HG03354 (cell line): Measurements from ENCODE around the gene SLC50A1.
"Not testable (repeated sequence)": the region's sequence is repeated elsewhere in the genome, so short reads cannot be mapped to it uniquely, and the experiment has no call there.

Source experiments
- ATAC-seq: cut with Tn5 transposase; IDR thresholded peaks from one replicate; pipeline ENCODE4 v1.9.1; 2021; ENCODE audit warnings: mild to moderate bottlenecking; ENCODE audit not compliant: unreplicated experiment, poor library complexity, severe bottlenecking

SLC50A1 gene

DNA sequence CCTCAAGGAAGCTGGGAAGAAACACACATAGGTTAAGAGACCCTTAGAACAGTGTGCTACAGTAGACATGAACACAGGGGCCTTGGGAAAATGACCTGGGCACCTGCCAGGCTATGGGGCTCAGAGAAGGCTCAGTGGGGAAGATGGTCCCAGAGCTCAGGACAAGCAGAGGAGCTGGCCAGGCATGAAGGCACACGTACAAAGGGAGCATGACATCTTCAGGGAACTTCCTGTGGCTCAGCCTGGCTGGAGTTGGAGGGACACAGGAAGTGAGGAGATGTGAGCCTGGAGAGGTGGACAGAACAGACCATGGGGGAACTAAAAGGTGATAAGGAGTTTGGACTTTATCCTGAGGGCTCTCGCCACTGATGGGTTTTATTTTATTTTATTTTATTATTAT lies 3.8 kb upstream of the SLC50A1 start:
- ATAC-seq, result no peak

DNA sequence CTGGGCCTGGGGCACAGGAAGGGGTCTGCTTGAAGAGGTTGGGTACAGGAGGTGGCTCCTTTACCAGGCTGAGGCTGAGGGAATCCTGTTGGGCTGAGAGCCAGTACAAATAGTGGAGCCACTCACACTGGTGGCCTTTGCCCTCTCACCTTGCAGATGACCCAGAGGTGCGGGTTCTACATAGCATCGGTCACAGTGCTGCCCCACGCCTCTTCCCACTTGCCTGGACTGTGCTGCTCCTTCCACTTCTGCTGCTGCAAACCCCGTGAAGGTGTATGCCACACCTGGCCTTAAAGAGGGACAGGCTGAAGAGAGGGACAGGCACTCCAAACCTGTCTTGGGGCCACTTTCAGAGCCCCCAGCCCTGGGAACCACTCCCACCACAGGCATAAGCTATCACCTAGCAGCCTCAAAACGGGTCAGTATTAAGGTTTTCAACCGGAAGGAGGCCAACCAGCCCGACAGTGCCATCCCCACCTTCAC lies 1.8 kb upstream of the SLC50A1 start:
- ATAC-seq, result no peak

DNA sequence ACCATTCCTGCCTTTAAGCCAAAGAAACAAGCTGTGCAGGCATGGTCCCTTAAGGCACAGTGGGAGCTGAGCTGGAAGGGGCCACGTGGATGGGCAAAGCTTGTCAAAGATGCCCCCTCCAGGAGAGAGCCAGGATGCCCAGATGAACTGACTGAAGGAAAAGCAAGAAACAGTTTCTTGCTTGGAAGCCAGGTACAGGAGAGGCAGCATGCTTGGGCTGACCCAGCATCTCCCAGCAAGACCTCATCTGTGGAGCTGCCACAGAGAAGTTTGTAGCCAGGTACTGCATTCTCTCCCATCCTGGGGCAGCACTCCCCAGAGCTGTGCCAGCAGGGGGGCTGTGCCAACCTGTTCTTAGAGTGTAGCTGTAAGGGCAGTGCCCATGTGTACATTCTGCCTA lies 1.3 kb upstream of the SLC50A1 start:
- ATAC-seq, result no peak

DNA sequence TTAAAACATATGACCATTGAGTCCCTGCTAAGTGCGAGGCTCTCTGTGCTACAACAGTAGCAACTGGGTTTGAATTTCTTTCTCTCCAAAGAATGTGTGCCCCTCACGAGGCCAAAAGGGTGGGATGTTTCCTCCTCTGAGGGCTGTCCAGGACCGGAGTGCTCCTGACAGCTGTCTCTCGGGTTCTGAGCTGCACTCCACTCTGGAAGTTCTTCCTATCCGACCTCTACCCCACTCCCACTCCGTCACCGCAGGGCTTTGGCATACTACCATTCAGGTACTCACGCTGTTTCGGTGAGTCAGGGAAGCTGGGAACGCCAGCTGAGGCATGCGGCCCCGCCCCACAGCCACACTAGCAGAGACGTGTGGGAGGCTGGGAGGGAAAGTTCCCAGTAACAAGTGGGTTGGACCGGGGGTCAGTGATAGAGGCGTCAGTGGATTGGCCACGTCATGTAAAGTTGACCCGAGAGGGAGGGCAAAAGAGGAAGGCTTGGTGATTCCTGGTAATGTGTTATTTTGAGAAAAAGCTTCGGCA lies 705 bp upstream of the SLC50A1 start:
- ATAC-seq, result peak; percentile 19

DNA sequence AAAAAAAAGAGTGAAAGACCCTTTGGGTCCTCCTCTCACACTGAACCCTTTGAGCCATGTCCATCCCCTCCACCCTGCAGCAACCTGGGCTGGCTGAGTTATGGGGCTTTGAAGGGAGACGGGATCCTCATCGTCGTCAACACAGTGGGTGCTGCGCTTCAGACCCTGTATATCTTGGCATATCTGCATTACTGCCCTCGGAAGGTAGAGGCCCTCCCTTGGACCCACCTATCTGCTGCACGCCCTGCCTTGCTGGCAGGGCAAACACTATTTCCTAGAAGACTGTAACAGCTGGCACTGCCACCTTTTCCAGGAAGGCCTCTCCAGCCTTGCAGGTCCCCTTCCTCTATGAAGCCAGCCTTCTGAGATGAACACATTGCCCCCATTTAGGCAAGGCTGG lies 1.1 kb downstream of the SLC50A1 start:
- ATAC-seq, result no peak

DNA sequence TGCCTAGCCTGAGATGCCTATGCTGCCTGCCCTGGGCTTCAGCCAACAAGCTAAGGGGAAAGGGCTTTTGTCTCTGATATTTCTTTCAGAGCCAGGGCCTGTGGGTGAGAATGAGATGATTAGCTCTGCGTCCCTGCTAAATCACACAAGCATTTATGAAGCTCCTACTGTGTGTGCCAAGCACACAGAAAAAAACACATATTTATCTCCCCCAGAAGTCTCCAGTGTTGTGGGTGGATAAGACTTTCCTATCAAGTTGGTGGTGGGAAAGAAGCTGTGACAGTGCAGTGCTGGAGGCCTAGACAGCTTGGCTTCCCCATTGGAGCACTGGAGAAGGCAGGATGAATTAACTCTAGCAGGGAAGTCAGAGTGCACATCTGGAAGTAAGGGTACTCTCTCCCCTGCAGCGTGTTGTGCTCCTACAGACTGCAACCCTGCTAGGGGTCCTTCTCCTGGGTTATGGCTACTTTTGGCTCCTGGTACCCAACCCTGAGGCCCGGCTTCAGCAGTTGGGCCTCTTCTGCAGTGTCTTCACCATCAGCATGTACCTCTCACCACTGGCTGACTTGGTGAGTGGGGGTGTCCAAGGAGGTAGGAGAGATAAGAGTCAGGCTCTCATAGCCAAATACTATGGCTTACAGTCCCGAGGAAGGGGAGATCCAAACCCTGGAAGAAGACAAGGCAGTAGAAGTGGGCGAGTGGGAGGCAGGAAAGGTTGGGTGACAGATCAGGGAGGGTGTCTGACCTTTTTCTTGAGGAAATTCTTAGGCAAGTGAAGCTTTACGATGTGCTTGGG lies 1.7 kb downstream of the SLC50A1 start:
- ATAC-seq, result no peak

DNA sequence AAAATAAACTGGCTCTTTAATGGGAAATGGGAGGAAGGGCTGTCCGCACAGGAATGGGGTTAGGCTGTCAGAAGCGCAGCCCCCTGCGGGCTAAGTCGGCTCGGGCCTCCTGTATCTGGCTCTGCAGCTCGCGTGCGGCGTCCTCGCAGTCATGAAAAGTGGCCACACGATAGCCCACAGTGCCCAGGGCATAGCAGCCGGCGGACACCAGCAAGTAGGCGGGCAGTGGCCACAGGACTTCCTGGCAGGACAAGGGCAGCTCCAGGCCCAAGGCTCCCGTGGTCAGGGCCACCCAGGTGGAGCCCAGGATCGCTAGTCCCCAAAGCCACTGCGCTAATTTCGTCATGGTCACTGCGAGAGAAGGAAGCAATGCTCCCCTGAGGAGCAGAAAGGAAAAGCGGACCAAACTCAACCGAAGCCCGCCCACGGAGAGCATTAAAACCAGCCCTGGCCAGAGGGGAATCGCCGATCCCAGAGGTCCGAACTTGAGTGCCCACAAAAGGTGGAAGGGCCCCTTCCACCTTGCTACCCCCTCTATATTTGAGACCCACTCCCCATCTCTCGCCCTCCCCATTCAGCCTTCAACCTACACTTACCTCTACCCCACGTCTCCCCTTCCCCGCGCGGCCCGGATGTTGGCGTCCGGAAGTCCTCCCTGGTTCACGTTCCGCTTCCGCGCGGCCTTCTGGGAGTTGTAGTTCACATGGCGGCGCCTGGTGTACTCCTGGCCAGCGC lies 4.4 kb downstream of the SLC50A1 start, which contains the start of gene DPM3:
DPM3 (minus strand) TSS at position 637 of the 735 bp plus-strand sequence; CDS start at position 346, 291 bp downstream.
- ATAC-seq, result peak; percentile 71

DNA sequence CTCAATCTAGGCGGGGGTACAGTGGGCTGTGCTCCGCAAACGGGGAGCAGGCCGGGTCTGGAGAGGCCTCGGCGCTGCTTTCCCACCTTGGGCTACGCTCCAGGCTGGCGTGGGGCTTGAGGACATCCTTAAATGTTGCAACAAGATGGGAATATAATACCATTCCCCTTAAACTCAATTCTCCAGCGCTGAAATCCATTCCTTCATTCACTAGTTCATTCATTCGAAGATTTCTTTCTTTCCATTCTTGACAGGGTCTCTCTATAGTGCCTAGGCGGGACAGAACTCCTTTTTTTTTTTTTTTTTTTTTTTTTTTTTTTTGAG lies 4.9 kb downstream of the SLC50A1 start:
- no peak for ATAC-seq

DNA sequence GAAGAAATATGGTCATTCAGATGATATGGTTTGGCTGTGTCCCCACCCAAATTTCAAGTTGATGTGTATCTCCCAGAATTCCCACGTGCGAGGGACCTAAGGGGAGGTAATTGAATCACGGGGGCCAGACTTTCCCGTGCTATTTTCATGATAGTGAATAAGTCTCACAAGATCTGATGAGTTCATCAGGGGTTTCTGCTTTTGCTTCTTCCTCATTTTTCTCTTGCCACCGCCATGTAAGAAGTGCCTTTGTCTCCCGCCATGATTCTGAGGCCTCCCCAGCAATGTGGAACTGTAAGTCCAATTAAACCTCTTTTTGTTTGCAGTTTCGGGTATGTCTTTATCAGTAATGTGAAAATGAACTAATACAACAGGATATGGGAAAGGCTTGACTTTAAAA lies 6.1 kb downstream of the SLC50A1 start:
- no peak for ATAC-seq

DNA sequence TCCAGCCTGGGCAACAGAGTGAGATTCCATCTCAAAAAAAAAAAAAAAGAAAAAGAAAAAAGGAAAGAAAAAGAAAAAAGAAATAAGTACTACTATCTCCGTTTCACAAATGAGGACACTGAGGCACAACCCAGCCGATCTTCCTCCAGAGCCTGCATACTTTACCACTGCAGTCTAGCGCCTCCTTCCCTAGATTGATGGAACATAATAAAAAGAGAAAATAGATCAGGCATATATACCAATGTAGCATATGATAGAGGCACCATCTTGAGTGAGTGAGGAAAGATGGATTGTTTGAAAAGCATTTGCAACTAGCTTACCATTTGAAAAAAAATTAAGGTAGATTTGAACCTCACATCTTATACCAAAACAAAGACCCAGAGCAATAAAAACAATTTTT lies 9.8 kb downstream of the SLC50A1 start:
- ATAC-seq, result no peak

DNA sequence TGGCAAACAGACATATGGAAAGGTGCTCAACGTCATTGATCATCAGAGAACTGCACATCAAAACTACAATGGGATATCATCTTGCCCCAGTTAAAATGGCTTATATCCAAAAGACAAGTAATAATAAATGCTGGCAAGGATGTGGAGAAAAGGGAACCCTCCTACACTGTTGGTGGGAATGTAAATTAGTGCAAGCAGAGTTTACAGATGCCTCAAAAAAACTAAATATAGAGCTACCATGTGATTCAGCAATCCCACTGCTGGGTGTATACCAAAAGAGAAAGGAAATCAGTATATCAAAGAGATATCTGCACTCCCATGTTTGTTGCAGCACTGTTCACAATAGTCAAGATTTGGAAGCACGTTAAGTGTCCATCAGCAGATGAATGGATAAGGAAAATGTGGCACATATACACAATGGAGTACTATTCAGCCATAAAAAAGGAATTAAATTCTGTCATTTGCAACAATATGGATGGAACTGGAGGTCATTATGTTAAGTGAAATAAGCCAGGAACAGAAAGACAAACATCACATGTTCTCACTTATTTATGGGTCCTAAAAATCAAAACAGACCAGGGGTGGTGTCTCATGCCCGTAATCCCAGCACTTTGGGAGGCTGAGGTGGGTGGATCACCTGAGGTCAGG lies 20.5 kb downstream of the SLC50A1 start:
- not testable (repeated sequence) for ATAC-seq

DNA sequence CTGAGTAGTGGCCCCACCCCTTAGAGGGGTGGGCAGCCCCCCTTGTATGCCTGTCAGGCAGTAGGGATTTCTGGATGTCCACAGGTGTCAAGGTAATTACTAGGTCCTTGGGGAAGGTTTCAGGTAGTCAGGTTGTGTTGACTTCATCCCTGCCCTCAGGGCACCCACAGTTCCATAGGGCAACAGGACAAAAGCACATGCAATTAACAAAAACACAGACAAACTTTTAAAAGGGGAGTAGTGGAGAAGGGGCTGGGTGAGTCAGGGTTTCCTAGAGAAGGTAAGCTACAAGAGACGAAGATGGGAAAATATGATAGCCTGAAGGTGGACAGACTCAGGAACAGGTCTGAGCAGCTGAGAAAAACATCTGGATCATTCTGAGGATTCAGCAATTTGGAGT lies 23.3 kb downstream of the SLC50A1 start:
- ATAC-seq, result no peak

DNA sequence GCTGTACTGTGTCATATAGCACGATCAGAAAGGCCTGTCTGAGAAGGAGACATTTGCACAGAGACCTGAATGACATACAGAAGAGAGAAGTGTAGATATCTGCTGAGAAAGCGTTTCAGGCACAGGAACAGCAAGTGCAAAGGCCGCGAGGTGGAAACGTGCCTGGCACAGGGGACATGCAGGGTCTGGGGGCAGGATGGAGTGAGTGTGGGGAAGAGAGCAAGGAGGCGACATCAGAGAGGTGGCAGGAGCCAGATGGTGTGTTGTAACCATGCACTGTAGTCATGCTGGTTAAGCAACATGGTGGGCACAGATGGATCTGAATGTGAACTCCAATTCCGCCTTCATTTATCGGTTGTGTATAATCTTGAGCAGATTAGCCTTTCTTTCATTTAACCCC lies 24.5 kb downstream of the SLC50A1 start:
- ATAC-seq, result no peak

DNA sequence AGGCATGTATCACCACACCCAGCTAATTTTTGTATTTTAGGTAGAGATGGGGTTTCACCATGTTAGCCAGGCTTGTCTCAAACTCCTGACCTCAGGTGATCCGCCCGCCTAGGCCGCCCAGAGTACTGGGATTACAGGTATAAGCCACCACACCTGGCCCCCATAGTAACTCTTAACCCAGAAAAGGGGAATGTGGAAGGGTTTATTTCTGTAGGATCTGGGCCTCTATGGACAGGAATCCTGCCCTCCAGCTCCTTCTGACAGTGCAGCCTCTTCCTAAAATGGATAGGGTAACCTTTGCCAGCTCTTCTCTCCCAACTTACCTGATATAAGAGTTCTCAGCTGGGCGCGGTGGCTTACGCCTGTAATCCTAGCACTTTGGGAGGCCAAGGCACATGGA lies 27.0 kb downstream of the SLC50A1 start:
- not testable (repeated sequence) for ATAC-seq

DNA sequence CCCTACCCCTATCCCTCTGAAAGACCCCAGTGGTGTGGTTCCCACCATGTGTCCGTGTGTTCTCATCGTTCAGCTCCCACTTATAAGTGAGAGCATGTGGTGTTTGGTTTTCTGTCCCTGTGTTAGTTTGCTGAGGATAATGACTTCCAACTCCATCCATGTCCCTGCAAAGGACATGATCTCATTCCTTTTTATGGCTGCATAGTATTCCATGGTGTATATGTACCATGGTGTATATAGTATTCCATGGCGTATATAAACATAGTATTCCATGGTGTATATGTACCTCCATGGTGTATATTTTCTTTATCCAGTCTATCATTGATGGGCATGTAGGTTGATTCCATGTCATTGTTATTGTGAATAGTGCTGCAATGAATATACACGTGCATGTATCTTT lies 28.1 kb downstream of the SLC50A1 start:
- ATAC-seq, result not testable (repeated sequence)

DNA sequence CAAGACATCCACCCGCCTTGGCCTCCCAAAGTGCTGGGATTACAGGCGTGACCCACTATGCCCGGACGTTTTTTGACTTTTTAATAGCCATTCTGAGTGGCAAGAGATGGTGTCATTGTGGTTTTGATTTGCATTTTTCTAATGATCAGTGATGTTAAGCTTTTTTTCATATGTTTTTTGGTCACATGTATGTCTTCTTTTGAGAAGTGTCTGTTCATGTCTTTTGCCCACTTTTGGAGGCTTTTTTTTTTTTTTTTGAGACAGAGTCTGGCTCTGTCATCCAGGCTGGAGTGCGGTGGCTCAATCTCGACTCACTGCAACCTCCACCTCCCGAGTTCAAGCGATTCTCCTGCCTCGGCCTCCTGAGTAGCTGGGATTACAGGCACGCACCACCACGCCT lies 29.0 kb downstream of the SLC50A1 start:
- ATAC-seq, result not testable (repeated sequence)

DNA sequence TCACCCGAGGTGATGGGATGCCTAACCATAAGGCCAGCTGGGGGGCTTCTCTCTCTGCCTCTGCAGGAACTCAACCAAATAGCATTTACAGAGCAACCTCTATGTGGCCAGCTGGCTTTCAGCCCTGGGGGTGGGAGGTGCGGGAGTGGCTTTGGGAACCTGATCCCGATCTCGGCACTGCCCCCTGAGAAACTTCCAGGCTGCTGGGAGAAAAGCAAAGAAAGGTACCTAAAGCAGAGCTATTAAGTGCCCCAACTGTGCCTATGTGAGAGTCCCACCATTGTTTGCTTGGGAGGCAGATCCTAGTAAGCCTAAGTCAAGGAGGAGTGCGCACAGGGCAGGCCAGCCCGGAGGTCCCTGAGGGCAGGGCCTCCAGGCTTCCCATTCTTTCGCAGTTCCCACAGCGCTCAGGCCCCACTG lies 30.4 kb downstream of the SLC50A1 start:
- no peak for ATAC-seq

DNA sequence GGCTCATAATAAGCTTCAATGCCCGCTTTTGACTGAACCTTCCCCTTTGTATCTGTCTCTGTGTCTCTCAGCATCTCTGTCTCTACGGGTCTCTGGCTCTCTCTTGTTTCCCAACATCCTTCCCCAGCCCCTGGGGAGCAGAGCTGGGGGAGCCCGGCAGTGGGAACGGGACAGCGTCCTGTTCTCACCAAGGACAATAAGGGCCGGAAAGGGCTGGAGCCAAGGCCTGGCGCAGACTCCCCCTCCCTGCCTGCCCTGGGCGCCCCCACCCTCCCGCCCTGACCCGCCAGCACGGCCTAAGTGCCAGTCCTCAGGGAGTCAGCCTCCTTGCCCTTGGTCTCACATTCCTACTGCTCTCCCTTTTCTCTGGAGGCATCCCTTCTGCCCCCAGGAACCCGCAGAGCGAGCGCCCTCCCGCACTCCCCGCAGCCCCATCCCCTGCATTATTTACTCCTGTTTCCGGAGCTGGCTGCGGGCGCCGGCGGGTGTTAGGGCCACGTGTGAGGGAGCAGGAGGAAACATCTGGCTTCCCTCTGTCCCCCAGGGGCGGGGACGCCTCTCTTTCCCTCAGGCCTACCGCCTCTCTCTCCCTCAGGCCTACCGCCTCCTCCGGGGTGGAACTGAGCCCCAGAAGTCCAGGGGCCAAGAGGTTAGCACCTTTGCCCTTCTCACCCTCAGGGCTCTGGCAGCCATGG lies 31.0 kb downstream of the SLC50A1 start:
- no peak for ATAC-seq

DNA sequence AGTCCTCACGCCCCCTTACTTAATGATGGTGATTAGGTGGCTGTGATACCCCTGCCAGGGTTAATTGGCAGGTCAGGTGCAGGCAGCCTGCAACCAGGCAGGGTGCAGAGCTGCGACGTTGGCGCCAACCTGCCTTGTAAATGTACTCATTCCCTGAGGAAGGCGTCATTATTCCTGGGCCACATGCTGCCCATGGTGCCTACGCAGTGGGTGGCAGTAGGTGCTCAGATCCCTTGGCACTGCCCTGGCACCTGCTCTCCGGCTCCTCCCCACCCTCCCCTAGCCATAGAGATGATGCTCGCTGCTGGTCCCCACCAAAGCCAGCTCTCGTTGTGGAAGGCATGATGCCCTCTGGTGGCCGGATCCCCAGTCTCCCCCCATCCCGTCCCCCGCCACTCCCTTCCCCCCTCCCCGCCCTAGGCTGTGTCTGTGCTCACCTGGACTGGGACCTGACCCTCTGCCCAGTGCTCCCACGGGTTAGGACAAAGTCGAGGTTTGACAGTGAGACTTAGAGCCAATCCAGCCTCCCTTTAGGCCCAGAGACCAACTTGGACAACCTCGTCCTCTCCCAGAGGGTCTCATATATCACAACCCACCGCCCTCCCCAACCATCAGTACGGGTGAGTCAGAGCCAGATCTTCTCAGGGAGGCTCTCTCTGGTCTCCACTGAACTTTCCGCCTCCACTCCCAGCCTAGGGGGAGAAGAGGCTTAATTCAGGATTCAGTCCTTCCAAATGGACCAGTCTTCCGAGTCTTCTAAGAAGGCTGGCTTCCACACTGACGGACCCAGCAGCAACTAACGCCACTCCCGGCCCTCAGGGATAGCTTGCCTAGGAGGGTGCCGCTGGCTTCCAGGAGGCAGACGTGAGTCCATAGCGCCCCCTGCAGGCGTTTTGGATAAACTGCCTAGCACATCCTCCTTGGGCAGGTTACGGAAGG lies 31.8 kb downstream of the SLC50A1 start:
- ATAC-seq, result peak; percentile 54
